GM19043 (cell line): ENCODE data around the gene PLTP.
"Not testable (repeated sequence)": the region's sequence is repeated elsewhere in the genome, so short reads cannot be mapped to it uniquely, and the experiment has no call there.

Source experiments
- ATAC-seq: cut with Tn5 transposase; IDR thresholded peaks from one replicate; pipeline ENCODE4 v1.9.1; 2021; ENCODE audit warnings: low read depth; ENCODE audit not compliant: unreplicated experiment

The PLTP gene

GRCh38 chr20:45944965-45945677 is 33.2 kb upstream of the PLTP start:
- ATAC-seq = no peak

DNA sequence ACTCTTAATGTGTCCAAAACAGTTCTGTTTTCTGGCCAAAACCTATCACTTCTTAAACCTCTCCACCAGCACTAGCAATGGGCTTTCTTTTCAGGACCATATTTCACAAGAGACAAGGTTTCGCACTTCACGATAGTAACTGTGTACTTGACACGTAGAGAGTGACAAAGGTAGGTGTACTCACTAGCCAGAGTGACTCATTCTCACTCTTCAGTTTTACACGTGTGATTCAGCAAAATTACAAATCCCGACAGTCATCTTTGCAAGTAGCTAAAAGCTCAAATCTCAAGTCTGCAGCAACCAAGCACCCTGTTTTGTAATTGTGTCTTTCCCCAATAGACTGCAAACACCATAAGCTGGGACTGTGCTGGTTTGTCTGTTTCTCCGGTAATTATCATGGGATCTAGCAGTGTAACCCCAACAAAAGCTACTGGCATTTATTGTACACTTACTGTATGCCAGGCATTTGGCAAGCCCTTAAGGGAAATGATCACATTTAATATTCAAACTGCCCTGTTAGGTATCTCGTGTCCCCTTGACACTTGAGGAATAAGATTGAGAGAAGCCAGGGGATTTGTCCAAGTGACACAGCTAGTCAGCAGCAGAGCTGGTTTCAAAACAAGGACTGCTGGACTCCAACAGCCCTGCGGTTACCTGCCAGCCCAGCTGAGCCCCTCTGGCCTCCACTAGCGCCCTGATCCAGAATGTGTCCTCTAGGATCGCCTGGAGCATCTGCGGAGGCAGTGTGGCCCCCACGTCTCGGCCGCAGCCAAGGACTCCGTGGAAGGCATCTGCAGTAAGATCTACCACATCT is 32.4 kb upstream of the PLTP start:
- ATAC-seq = no peak

GRCh38 chr20:45943613-45944012 is 31.7 kb upstream of the PLTP start:
- ATAC-seq = no peak

DNA sequence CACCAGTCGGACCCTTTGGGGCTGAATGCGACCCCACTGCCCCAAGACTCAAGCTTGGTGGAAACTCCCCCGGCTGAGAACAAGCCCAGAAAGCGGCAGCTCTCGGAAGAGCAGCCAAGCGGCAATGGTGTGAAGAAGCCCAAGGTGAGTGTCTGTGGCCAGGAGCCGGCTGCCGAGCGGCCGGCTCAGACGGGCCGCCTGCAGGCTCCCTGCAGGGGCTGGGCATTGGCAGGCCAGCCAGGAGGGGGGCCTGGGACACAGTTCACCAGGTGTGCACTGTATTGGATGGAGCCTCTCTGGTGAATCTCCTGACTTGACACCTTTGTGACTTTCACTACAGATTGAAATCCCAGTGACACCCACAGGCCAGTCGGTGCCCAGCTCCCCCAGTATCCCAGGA is 28.5 kb upstream of the PLTP start:
- no peak for ATAC-seq

GRCh38 chr20:45940053-45940452 is 28.1 kb upstream of the PLTP start:
- no peak for ATAC-seq

DNA sequence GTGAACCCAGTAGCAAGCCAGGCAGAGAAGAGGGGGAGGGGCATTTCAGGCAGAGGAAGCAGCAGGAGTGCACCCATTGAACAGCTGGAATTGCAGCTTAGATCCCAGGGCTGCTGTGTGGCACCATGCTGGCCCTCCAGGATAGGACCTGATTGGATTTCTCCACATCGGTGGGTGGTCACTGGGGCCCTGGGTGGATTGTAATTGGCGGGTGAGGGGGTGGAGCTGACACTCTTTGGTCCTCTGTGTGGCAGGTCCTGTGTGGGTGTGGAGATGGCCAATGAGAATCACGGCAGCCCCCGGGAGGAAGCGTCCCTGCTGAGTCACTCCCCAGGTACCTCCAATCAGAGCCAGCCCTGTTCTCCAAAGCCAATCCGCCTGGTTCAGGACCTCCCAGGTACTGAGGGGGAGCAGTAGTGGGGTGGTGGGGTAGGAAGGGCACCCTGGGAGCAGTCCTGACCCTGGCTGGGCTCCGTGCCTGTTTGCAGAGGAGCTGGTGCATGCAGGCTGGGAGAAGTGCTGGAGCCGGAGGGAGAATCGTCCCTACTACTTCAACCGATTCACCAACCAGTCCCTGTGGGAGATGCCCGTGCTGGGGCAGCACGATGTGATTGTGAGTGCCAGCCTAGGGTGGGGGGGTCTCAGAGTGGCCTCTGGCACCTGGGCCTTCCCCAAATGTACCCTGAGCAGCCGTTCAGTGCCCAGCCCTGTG is 26.9 kb upstream of the PLTP start:
- ATAC-seq = no peak

GRCh38 chr20:45937765-45938164 is 25.8 kb upstream of the PLTP start:
- ATAC-seq = no peak

DNA sequence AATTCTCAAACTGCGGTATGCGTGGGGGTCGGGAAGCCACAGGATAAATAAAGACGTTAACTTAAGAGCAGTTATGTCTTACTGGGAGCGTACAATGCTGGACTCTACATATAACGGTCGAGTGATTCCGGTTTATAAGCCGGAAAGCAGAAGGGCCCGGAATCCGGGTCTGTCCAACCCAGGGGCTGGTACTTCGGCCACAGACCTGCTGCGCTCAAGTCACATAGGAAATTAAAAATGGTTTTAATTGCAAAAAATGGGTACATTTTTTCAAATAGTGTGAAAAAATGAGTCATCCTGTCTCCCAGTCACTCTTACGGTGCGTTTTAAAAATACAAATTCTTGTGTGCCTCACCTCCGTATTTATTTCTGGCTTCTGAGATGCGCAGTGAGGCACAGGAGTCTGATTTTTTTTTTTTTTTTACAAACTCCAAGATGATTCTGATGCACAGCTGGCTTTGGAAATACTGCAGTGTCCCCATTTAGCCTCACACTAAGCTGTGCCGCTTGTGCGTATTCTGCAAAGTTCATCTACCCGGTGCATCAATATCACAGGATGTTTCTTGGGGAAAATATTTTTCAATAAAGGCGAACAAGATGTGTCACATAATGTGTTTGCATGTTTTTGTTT is 23.6 kb upstream of the PLTP start:
- ATAC-seq = peak; percentile 25

GRCh38 chr20:45934586-45935415 is 22.8 kb upstream of the PLTP start, which contains the start of gene PCIF1:
TSS of gene PCIF1 (plus strand) at chr20:45934683. CDS start at chr20:45939000, 4,317 bp downstream.
- ATAC-seq = peak; percentile 64

DNA sequence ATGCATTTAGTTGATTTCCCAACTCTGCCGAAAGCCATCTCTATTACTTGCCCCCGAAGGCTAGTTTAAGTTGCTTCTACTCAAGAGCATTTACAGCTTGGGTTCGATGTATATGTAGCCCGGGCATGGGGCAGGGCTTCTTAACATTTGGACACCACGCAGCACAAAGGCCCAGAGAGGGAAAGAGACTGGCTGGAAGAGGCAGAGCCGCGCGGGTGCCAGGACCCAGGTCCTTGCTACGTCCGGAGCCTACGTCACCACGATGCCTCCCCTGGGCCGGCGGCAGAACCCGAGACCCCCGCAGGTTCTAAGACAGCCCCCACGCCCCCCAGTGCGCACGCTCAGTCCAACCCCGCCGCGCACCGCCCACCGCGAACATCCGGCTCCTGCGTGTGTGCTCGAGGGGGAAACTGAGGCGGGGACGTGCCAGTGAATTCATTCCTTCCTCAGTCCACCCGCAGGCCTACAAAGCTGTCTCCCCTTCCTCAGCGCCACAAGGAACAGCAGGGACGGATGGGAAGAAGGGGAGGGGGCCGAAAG is 22.2 kb upstream of the PLTP start:
- ATAC-seq = no peak

DNA sequence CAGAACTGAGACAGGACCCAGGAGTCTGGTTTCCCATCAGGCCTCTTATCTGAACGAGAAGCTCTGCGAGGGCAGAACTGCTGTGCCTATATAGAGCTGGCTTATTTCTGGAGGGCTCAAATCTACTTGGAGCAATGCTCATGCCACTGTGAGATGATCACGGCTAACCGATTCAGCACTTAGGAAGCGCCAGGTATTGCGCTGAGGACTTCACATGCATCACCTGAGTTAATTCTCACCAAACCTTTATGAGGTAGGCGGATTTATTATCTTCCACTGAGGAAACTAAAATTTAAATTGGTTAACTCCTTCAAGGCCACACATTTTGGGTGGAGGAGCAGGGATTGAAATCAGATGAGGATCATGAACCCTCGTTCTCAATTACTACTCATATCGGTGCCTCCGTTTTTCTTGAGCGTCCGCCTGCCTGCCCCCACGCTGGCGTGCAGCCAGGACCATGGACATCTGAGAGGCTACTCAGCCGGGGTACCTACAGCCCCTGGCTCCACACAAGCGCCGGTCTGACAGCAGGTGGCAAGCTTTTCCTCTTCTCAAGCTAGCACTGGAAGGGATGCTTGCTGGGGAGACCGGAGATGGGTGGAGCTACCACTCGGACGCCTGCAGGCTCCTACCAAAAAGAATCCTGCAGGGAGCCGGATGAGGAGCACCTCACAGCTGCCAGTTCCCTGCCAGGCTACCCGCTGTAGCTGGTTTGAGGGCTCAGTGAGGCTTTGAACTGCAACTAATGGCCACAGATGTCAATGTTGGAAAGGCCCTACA is 21.5 kb upstream of the PLTP start:
- ATAC-seq = no peak

GRCh38 chr20:45931680-45932079 is 19.7 kb upstream of the PLTP start:
- not testable (repeated sequence) for ATAC-seq

DNA sequence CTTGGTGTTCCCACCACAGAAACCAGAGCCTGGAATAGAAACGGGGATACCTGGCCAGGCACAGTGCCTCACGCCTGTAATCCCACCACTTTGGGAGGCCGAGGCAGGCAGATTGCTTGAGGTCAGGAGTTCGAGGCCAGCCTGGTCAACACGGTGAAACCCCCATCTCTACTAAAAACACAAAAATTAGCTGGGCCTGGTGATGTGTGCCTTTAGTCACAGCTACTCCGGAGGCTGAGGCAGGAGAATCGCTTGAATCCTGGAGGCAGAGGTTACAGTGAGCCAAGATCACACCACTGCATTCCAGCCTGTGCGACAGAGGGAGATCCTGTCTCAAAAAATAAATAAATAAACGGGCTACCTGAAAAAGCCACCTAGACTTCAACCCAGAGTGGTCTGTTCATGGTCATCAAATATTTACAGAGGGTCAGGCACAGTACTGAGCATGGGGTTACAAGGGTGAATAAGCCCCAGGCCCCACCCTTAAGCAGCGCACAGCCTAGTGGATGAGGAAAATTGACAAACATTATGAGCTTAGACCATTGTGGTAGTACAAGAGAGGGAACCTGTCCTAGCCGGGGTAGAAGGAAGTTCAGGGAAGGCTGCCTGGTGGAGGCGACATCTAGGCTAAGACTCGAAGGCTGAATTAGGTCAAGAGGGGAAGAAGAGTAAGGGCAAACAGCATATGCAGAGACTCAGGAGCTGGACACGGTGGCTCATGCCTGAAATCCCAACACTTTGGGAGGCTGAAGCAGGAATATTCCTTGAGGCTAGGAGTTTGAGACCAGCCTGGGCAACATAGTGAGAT is 15.3 kb upstream of the PLTP start:
- no peak for ATAC-seq

GRCh38 chr20:45926731-45927070 is 14.7 kb upstream of the PLTP start:
- no peak for ATAC-seq

DNA sequence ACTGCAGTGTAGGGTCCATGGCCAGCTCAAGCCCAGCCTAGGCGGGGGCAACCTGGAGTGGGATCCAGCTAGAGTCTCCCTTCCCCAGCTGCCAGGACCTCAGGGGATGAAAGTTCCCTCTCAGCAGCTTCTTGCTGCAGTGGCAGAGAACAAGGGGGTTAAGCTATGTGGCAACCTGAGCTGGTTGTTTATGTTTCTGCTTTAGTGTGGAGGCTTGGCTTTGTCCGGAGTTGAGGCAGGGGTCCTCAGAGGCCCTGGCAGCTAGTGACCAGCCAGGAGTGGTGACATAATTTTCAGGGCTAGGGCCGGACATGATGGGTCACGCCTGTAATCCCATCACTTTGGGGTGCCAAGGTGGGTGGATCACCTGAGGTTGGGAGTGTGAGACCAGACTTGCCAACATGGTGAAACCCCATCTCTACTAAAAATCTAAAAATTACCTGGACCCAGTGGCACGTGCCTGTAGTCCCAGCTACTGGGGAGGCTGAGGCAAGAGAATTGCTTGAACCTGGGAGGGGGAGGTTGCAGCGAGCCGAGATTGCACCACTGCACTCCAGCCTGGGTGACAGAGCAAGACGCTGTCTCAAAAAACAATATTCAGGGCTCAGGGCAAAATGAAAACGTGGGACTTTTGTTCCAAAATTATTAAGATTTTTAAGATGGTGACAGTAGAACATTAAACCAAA is 14.0 kb upstream of the PLTP start:
- no peak for ATAC-seq

DNA sequence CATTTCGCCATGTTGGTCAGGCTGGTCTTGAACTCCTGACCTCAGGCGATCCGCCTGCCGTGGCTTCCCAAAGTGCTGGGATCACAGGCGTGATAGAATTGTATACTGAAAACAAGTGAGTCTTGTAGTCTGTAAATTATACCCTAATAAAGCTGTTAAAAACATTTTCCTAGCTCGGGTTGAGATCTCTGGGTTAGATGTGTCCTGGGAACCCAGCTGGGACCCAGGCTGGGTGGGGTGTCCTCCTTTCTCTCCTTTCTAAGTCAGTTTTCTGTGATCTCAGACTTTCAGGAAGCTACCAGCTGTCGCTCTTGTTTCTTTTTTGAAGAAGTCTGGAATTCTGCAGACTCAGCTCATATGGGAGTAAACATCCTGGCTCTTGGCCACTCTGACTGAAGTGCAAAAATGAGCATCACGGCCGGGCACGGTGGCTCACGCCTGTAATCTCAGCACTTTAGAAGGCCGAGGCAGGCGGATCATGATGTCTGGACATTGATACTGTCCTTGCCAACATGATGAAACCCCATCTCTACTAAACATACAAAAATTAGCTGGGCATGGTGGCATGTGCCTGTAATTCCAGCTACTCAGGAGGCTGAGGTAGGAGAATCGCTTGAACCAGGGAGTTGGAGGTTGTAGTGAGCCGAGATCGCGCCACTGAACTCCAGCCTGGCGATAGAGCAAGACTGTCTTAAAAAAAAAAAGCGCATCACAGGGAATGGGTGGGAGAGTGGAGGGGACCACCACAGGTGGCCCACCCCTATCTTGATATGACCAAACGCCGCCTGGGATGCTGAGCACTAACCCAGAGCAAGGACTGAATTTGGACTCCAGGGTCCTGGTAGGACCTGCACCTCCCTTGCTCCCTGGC is 12.7 kb upstream of the PLTP start:
- ATAC-seq = no peak
